Type B pancreatic cell (in vitro differentiated cells): ENCODE results near the gene HSP90B1. TPM values are rescaled to one million over a fixed set of nuclear protein-coding genes. Genes with fewer than 3 reads are reported as not detected.

Experiments used
- DNase-seq: peaks from one replicate; pipeline ENCODE4 v3.0.0; 2021; ENCODE audit warnings: mixed read lengths; ENCODE audit not compliant: unreplicated experiment; ENCODE audit errors: extremely low spot score
- H3K27ac Mint-ChIP-seq: 2 replicates; pipeline ENCODE4 v1.8.0; 2021; ENCODE audit warnings: mild to moderate bottlenecking, mixed read lengths
- H3K27me3 Mint-ChIP-seq: 2 replicates; pipeline ENCODE4 v1.8.0; 2021; ENCODE audit warnings: mixed read lengths
- H3K36me3 Mint-ChIP-seq: 2 replicates; pipeline ENCODE4 v1.8.0; 2021; ENCODE audit warnings: mixed read lengths
- H3K4me1 Mint-ChIP-seq: one replicate; pipeline ENCODE4 v1.8.0; 2021; ENCODE audit warnings: mixed read lengths; ENCODE audit not compliant: unreplicated experiment
- H3K4me3 Mint-ChIP-seq: 2 replicates; pipeline ENCODE4 v1.8.0; 2021; ENCODE audit warnings: mild to moderate bottlenecking, mixed read lengths
- H3K9me3 Mint-ChIP-seq: 2 replicates; pipeline ENCODE4 v1.8.0; 2021; ENCODE audit warnings: mixed read lengths
- total RNA-seq: library from RNA; stranded (reverse); gene quantifications from 2 replicates; pipeline ENCODE4 v1.2.1, GENCODE V29; 2021; ENCODE audit warnings: low replicate concordance
- TF ChIP-seq, protein P1 (sequence below): fragments of 200-600 bp; sonication (generic); conservative IDR thresholded peaks from 2 replicates; pipeline ENCODE4 v1.5.0; 2021; ENCODE audit warnings: antibody characterized with exemption, mild to moderate bottlenecking

Gene HSP90B1
- total RNA-seq, 1 donor from 2014 or later, result 967 TPM

DNA sequence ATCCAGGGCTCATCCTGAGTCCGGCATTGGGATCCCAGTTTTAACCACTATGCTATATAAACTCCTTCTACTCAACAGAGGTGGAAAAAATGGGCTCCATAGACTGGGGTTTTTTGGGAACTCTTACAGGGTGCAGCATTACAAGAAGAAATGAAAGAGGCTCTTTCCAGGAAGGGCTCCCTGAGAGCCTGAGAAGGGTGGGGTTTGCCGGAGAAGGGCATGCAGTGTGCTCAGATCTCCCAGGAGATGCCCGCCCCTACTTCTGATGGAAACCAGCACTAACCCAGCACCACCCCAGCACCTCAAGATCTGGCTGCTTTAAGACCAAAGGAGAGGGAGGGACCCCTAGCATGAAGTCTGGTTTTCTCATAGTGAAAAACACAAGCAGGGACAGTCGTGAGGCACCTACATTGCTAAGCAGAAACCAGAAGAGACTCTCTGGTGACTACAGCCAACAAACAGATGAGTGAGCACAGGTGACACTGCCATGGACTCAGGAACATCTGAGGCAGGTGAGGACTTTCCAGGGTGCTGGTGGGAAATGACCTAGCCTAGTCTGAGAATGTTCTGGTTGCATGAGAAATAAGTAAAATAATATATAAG, 43.9 kb upstream of the HSP90B1 start:
- TF ChIP-seq, protein P1, sequence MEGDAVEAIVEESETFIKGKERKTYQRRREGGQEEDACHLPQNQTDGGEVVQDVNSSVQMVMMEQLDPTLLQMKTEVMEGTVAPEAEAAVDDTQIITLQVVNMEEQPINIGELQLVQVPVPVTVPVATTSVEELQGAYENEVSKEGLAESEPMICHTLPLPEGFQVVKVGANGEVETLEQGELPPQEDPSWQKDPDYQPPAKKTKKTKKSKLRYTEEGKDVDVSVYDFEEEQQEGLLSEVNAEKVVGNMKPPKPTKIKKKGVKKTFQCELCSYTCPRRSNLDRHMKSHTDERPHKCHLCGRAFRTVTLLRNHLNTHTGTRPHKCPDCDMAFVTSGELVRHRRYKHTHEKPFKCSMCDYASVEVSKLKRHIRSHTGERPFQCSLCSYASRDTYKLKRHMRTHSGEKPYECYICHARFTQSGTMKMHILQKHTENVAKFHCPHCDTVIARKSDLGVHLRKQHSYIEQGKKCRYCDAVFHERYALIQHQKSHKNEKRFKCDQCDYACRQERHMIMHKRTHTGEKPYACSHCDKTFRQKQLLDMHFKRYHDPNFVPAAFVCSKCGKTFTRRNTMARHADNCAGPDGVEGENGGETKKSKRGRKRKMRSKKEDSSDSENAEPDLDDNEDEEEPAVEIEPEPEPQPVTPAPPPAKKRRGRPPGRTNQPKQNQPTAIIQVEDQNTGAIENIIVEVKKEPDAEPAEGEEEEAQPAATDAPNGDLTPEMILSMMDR, result no peak
- H3K4me1 Mint-ChIP-seq, result peaks cover 12% of the 10 kb centered on the region
- H3K9me3 Mint-ChIP-seq, result no peaks in the 10 kb centered on the region
- H3K36me3 Mint-ChIP-seq, result no peaks in the 10 kb centered on the region
- H3K27me3 Mint-ChIP-seq, result no peaks in the 10 kb centered on the region
- no peak overlapping the region for H3K4me3 Mint-ChIP-seq
- H3K27ac Mint-ChIP-seq, result no peak overlapping the region
- no peak for DNase-seq

DNA sequence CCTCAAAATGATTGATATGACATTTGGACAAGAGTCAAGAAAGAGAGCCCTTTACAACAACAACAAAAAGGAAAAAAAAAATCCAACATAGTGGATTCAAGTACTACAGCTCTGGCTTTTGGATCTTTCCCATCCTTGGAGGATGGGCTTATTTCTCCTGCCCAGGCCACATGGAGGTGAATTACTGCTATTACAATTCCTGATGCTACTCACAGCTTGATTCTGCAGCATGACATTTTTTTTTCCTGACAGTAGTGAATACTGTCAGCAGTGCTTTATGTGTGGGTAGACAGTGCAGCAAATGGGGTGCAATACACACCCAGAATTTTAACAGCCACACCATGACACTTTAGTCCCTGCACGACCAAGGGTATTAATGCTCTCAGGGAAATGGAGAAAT, 42.5 kb upstream of the HSP90B1 start:
- Mint-ChIP-seq H3K27ac (no peak overlapping the region), H3K27me3 (no peaks in the 10 kb centered on the region), H3K4me3 (no peak overlapping the region), H3K36me3 (no peaks in the 10 kb centered on the region), H3K4me1 (peaks cover 6% of the 10 kb centered on the region), H3K9me3 (no peaks in the 10 kb centered on the region)
- TF ChIP-seq, protein P1, result no peak
- no peak for DNase-seq

DNA sequence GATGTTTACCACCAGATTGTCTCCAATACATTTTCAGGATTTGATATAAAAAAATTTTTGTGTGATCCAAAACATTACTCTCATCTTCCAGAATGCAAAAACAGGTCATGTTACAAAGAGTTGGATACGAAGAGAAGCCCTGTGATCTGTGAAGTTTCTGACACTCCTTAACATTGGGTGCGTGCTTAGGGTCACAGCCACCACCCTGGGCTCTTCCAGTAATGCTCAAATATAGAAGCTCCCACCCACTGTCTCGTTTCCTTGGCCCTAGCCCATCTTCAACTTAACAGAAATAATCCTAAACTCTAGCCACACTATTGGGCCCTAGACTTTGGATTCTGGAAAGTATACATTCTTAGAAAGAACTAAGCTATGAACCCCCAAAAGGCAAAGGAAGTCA, 32.9 kb upstream of the HSP90B1 start:
- Mint-ChIP-seq H3K9me3 (no peaks in the 10 kb centered on the region), H3K27me3 (no peaks in the 10 kb centered on the region), H3K27ac (no peak overlapping the region), H3K4me3 (no peak overlapping the region), H3K4me1 (no peaks in the 10 kb centered on the region), H3K36me3 (no peaks in the 10 kb centered on the region)
- TF ChIP-seq, protein P1, result no peak
- no peak for DNase-seq

DNA sequence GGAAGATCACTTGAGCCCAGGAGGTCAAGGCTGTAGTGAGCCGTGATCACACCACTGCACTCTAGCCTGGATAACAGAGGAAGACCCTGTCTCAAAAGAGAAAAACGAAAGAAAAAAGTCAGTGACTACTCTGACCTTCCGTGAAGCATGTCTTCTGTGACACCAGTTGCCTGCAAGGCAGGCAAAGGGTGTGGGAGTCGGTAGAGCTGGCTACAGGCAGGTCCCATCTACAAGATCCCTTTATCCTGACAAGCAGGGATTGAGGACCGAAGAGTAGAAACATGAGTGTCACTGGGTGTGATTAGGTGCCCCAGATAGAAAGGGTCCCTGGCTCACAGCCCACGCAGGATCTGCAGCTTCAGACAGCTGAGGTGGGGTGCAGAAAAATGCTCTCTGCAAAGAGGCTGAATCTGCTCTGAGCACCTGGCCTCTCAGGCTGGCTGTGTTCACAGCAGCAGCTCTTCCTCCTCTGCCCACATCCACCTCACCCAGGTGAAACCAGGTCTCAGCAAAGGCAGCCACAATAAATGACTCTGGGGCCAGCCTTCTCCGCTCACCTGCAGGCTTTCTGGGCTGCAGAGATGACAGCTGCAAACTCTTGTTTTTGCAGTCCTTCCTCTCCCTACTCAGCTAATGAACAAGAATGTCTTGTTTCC, 28.6 kb upstream of the HSP90B1 start:
- Mint-ChIP-seq H3K9me3 (no peaks in the 10 kb centered on the region), H3K4me1 (no peaks in the 10 kb centered on the region), H3K27me3 (peaks cover 9% of the 10 kb centered on the region), H3K27ac (no peak overlapping the region), H3K36me3 (no peaks in the 10 kb centered on the region), H3K4me3 (no peak overlapping the region)
- TF ChIP-seq, protein P1, result no peak
- DNase-seq, result no peak

DNA sequence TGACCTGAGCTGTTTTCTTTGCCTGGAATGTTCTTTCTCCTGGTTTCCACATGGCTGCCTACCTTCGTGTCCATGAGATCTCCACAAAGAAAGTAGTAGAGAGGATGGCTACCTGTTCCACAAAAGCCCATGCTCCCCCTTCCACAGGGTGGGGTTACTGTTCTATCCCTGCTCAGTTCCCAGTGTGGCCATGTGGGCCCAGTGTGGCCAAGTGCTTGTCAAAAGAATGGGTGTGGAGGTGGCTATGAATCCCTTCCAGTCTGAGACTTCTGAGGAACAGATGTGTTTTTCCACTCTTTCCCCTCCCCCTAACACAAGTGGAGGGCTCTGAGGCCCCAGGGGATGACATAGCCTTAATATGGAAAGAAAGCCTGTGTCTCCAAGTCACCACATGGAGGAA, 26.2 kb upstream of the HSP90B1 start:
- no peak for DNase-seq
- Mint-ChIP-seq H3K4me1 (no peaks in the 10 kb centered on the region), H3K36me3 (no peaks in the 10 kb centered on the region), H3K4me3 (no peak overlapping the region), H3K9me3 (no peaks in the 10 kb centered on the region), H3K27ac (no peak overlapping the region), H3K27me3 (peaks cover 13% of the 10 kb centered on the region)
- TF ChIP-seq, protein P1, result no peak
